HEK293 (cell line): ENCODE results near the gene IRX3.

Experiments used
- GLI4 ChIP-seq: fragments of 450-650 bp; formaldehyde crosslinking; IDR thresholded peaks from 2 replicates; pipeline ENCODE4 v1.5.1; 2016; ENCODE audit warnings: missing biosample characterization, missing genetic modification characterization
- IKZF3 ChIP-seq: fragments of 450-650 bp; IDR thresholded peaks from 2 replicates; pipeline ENCODE4 v1.5.0; 2018; ENCODE audit warnings: missing biosample characterization, mild to moderate bottlenecking, missing genetic modification characterization, moderate library complexity
- KLF10 ChIP-seq: fragments of 450-650 bp; IDR thresholded peaks from 2 replicates; pipeline ENCODE4 v1.5.1; 2018; ENCODE audit warnings: missing biosample characterization, mild to moderate bottlenecking, missing genetic modification characterization
- KLF7 ChIP-seq: fragments of 450-650 bp; formaldehyde crosslinking; IDR thresholded peaks from 2 replicates; pipeline ENCODE4 v1.5.1; 2016; ENCODE audit warnings: missing biosample characterization, missing genetic modification characterization, borderline replicate concordance
- SP7 ChIP-seq: fragments of 450-650 bp; formaldehyde crosslinking; IDR thresholded peaks from 2 replicates; pipeline ENCODE4 v1.5.1; 2016; ENCODE audit warnings: missing biosample characterization, missing genetic modification characterization
- YY1 ChIP-seq: fragments of 450-650 bp; formaldehyde crosslinking; IDR thresholded peaks from 2 replicates; pipeline ENCODE4 v1.5.1; 2018; ENCODE audit warnings: missing biosample characterization, missing genetic modification characterization
- ZFP41 ChIP-seq: fragments of 450-650 bp; formaldehyde crosslinking; IDR thresholded peaks from 2 replicates; pipeline ENCODE4 v1.5.1; 2016; ENCODE audit warnings: missing biosample characterization, missing genetic modification characterization, borderline replicate concordance
- ZNF140 ChIP-seq: fragments of 450-650 bp; formaldehyde crosslinking; IDR thresholded peaks from 2 replicates; pipeline ENCODE4 v1.5.1; 2016; ENCODE audit warnings: missing biosample characterization, missing genetic modification characterization
- ZNF155 ChIP-seq: fragments of 450-650 bp; formaldehyde crosslinking; IDR thresholded peaks from 2 replicates; pipeline ENCODE4 v1.5.1; 2016; ENCODE audit warnings: missing biosample characterization, missing genetic modification characterization
- ZNF24 ChIP-seq: fragments of 450-650 bp; formaldehyde crosslinking; IDR thresholded peaks from 2 replicates; pipeline ENCODE4 v1.5.1; 2016; ENCODE audit warnings: missing biosample characterization, missing genetic modification characterization
- ZNF280D ChIP-seq: fragments of 450-650 bp; formaldehyde crosslinking; IDR thresholded peaks from 2 replicates; pipeline ENCODE4 v1.5.1; 2016; ENCODE audit warnings: missing biosample characterization, missing genetic modification characterization
- ZNF354C ChIP-seq: fragments of 450-650 bp; formaldehyde crosslinking; IDR thresholded peaks from 2 replicates; pipeline ENCODE4 v1.5.1; 2016; ENCODE audit warnings: missing biosample characterization, missing genetic modification characterization, low read depth, borderline replicate concordance
- ZNF404 ChIP-seq: fragments of 450-650 bp; formaldehyde crosslinking; IDR thresholded peaks from 2 replicates; pipeline ENCODE4 v1.5.1; 2017; ENCODE audit warnings: missing biosample characterization, missing genetic modification characterization
- ZNF426 ChIP-seq: fragments of 450-650 bp; formaldehyde crosslinking; IDR thresholded peaks from 2 replicates; pipeline ENCODE4 v1.5.1; 2017; ENCODE audit warnings: missing biosample characterization, missing genetic modification characterization, mild to moderate bottlenecking, inconsistent platforms, moderate library complexity
- ZNF473 ChIP-seq: fragments of 450-650 bp; formaldehyde crosslinking; IDR thresholded peaks from 2 replicates; pipeline ENCODE4 v1.5.1; 2017; ENCODE audit warnings: missing biosample characterization, missing genetic modification characterization
- ZNF501 ChIP-seq: fragments of 450-650 bp; formaldehyde crosslinking; IDR thresholded peaks from 2 replicates; pipeline ENCODE4 v1.5.1; 2016; ENCODE audit warnings: missing biosample characterization, missing genetic modification characterization
- ZNF544 ChIP-seq: fragments of 450-650 bp; formaldehyde crosslinking; IDR thresholded peaks from 2 replicates; pipeline ENCODE4 v1.5.0; 2017; ENCODE audit warnings: missing biosample characterization, missing genetic modification characterization
- ZNF549 ChIP-seq: fragments of 450-650 bp; IDR thresholded peaks from 2 replicates; pipeline ENCODE4 v1.5.1; 2018; ENCODE audit warnings: missing biosample characterization, missing genetic modification characterization, mild to moderate bottlenecking, inconsistent platforms, moderate library complexity
- ZNF621 ChIP-seq: fragments of 450-650 bp; formaldehyde crosslinking; IDR thresholded peaks from 2 replicates; pipeline ENCODE4 v1.5.1; 2017; ENCODE audit warnings: missing biosample characterization, missing genetic modification characterization
- ZNF76 ChIP-seq: fragments of 450-650 bp; formaldehyde crosslinking; IDR thresholded peaks from 2 replicates; pipeline ENCODE4; 2016; ENCODE audit warnings: low read depth, missing biosample characterization, missing genetic modification characterization, borderline replicate concordance
- ZNF785 ChIP-seq: fragments of 450-650 bp; formaldehyde crosslinking; IDR thresholded peaks from 2 replicates; pipeline ENCODE4 v1.5.1; 2016; ENCODE audit warnings: missing biosample characterization, missing genetic modification characterization
- ZNF791 ChIP-seq: fragments of 450-650 bp; formaldehyde crosslinking; IDR thresholded peaks from 2 replicates; pipeline ENCODE4 v1.5.1; 2016; ENCODE audit warnings: missing biosample characterization, missing genetic modification characterization
- ZNF843 ChIP-seq: fragments of 450-650 bp; formaldehyde crosslinking; IDR thresholded peaks from 2 replicates; pipeline ENCODE4 v1.5.1; 2016; ENCODE audit warnings: missing biosample characterization, missing genetic modification characterization
- TF ChIP-seq, protein P1 (sequence below): fragments of 450-650 bp; formaldehyde crosslinking; IDR thresholded peaks from 2 replicates; pipeline ENCODE4 v1.5.1; 2016; ENCODE audit warnings: missing biosample characterization, missing genetic modification characterization, borderline replicate concordance
- TF ChIP-seq, protein P2 (sequence below): fragments of 450-650 bp; formaldehyde crosslinking; IDR thresholded peaks from 2 replicates; pipeline ENCODE4 v1.5.1; 2016; ENCODE audit warnings: missing biosample characterization, missing genetic modification characterization
- TF ChIP-seq, protein P3 (sequence below): fragments of 450-650 bp; formaldehyde crosslinking; IDR thresholded peaks from 2 replicates; pipeline ENCODE4 v1.5.1; 2017; ENCODE audit warnings: missing biosample characterization, missing genetic modification characterization
- TF ChIP-seq, protein P4 (sequence below): fragments of 450-650 bp; formaldehyde crosslinking; optimal IDR thresholded peaks from 2 replicates; pipeline ENCODE3; 2016; ENCODE audit warnings: missing biosample characterization, mild to moderate bottlenecking, missing genetic modification characterization

Gene IRX3

DNA sequence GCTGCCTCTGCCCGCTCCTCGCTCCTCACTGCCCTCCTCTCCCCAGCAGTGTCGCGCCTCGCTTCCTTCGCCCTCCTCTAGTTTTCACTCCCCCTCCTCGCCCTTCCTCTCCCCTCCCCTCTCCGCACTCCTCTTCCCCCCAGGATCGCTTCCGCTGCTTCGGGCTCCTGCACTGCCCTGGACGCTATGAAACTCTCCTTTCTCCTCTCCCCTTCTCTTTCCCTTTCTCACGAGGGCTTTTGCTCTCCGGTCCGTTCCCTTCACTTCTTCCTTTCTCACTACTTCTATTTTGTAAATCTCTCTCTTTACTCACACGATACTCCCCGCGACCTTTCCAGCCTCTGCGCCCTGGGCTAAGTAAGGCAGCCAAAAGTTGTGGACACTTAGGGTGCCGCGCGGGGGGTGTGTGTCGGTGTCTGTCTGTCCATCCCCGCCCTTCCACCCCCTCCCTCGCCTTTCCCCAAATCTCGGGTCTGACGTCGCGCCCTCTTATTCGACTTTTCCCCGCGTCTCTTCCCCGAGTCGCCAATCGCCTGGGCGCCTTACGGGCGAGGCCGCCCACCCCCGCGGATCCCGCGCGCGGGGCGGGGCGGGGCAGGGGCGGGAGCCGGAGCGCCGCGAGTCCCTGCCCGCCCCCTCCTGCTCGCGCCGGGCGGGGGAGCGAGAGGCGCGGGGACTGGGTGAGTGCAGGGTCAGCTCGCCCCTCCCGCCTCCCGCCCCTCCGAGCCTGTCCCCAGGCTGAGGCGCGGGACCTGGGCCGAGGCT, at the start of gene IRX3 (continued):
- TF ChIP-seq, protein P1, sequence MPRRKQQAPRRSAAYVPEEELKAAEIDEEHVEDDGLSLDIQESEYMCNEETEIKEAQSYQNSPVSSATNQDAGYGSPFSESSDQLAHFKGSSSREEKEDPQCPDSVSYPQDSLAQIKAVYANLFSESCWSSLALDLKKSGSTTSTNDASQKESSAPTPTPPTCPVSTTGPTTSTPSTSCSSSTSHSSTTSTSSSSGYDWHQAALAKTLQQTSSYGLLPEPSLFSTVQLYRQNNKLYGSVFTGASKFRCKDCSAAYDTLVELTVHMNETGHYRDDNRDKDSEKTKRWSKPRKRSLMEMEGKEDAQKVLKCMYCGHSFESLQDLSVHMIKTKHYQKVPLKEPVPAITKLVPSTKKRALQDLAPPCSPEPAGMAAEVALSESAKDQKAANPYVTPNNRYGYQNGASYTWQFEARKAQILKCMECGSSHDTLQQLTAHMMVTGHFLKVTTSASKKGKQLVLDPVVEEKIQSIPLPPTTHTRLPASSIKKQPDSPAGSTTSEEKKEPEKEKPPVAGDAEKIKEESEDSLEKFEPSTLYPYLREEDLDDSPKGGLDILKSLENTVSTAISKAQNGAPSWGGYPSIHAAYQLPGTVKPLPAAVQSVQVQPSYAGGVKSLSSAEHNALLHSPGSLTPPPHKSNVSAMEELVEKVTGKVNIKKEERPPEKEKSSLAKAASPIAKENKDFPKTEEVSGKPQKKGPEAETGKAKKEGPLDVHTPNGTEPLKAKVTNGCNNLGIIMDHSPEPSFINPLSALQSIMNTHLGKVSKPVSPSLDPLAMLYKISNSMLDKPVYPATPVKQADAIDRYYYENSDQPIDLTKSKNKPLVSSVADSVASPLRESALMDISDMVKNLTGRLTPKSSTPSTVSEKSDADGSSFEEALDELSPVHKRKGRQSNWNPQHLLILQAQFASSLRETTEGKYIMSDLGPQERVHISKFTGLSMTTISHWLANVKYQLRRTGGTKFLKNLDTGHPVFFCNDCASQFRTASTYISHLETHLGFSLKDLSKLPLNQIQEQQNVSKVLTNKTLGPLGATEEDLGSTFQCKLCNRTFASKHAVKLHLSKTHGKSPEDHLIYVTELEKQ: no peak
- TF ChIP-seq ZNF544 (tag by site-specific recombination) (no peak), ZNF791 (tag by site-specific recombination) (0 out of 2 replicates have a peak, but pooled peaks have one; percentile 24), ZNF549 (tag by site-specific recombination) (no peak), ZNF155 (no peak), ZNF354C (tag by site-specific recombination) (no peak), ZNF621 (no peak), ZNF785 (tag by site-specific recombination) (peak; percentile 66; the same call in 1 of the 2 replicates), ZNF404 (tag by site-specific recombination) (no peak), ZFP41 (tag by site-specific recombination) (no peak), ZNF426 (tag by site-specific recombination) (no peak), SP7 (peak; percentile 80), GLI4 (tag by site-specific recombination) (no peak), KLF7 (tag by site-specific recombination) (peak; percentile 34; the same call in 1 of the 2 replicates), ZNF843 (tag by site-specific recombination) (peak; percentile 75), ZNF24 (tag by site-specific recombination) (peak; percentile 77; the same call in 1 of the 2 replicates), IKZF3 (tag by site-specific recombination) (peak; percentile 42; the same call in 1 of the 2 replicates), ZNF140 (tag by site-specific recombination) (no peak), YY1 (no peak), ZNF76 (no peak), ZNF280D (no peak), ZNF501 (tag by site-specific recombination) (peak; percentile 75), ZNF473 (tag by site-specific recombination) (no peak), KLF10 (peak; percentile 84)
- TF ChIP-seq, protein P2, sequence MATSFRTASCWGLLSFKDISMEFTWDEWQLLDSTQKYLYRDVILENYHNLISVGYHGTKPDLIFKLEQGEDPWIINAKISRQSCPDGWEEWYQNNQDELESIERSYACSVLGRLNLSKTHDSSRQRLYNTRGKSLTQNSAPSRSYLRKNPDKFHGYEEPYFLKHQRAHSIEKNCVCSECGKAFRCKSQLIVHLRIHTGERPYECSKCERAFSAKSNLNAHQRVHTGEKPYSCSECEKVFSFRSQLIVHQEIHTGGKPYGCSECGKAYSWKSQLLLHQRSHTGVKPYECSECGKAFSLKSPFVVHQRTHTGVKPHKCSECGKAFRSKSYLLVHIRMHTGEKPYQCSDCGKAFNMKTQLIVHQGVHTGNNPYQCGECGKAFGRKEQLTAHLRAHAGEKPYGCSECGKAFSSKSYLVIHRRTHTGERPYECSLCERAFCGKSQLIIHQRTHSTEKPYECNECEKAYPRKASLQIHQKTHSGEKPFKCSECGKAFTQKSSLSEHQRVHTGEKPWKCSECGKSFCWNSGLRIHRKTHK: no peak
- TF ChIP-seq, protein P3, sequence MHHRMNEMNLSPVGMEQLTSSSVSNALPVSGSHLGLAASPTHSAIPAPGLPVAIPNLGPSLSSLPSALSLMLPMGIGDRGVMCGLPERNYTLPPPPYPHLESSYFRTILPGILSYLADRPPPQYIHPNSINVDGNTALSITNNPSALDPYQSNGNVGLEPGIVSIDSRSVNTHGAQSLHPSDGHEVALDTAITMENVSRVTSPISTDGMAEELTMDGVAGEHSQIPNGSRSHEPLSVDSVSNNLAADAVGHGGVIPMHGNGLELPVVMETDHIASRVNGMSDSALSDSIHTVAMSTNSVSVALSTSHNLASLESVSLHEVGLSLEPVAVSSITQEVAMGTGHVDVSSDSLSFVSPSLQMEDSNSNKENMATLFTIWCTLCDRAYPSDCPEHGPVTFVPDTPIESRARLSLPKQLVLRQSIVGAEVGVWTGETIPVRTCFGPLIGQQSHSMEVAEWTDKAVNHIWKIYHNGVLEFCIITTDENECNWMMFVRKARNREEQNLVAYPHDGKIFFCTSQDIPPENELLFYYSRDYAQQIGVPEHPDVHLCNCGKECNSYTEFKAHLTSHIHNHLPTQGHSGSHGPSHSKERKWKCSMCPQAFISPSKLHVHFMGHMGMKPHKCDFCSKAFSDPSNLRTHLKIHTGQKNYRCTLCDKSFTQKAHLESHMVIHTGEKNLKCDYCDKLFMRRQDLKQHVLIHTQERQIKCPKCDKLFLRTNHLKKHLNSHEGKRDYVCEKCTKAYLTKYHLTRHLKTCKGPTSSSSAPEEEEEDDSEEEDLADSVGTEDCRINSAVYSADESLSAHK: peak; percentile 99
- TF ChIP-seq, protein P4, sequence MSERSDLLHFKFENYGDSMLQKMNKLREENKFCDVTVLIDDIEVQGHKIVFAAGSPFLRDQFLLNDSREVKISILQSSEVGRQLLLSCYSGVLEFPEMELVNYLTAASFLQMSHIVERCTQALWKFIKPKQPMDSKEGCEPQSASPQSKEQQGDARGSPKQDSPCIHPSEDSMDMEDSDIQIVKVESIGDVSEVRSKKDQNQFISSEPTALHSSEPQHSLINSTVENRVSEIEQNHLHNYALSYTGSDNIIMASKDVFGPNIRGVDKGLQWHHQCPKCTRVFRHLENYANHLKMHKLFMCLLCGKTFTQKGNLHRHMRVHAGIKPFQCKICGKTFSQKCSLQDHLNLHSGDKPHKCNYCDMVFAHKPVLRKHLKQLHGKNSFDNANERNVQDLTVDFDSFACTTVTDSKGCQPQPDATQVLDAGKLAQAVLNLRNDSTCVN: peak; percentile 72
